Body of pancreas (tissue), 4 donors: Measurements from ENCODE around the gene PRM2. TPM values are rescaled to one million over a fixed set of nuclear protein-coding genes. Genes with fewer than 3 reads are reported as not detected.

Experiments used
- ATAC-seq: fragments of 150-250 bp; one replicate; pipeline ENCODE4 v1.9.1; 2016
- DNase-seq, 4 donors: peaks; one replicate each; pipeline ENCODE4 v3.0.0-alpha.2; 2019
- H3K27ac ChIP-seq, 4 donors: fragments of 200-600 bp; sonication (generic); 1 replicate in 3 of 4; 2 replicates in 1 of 4; pipeline versions ENCODE4 v1.5.1 to v1.6.1; 2016 to 2019; ENCODE audit warnings: mild to moderate bottlenecking in 1 of 4, mixed read lengths in 1 of 4, moderate library complexity in 1 of 4
- H3K27me3 ChIP-seq, 2 donors: fragments of 200-600 bp; sonication (generic); one replicate each; pipeline ENCODE4 v1.6.0; 2016; ENCODE audit warnings: mild to moderate bottlenecking in 1 of 2
- H3K36me3 ChIP-seq, 2 donors: fragments of 200-600 bp; sonication (generic); replicated peaks in 1 of 2; 2 replicates each; pipeline ENCODE4 v1.5.1; 2016; ENCODE audit warnings: low read depth in 2 of 2; ENCODE audit not compliant: insufficient read depth in 1 of 2
- H3K4me1 ChIP-seq: fragments of 200-600 bp; sonication (generic); one replicate; pipeline ENCODE4 v1.6.0; 2016
- H3K4me3 ChIP-seq, 2 donors: fragments of 200-600 bp; sonication (generic); 1 replicate in 1 of 2; 2 replicates in 1 of 2; pipeline ENCODE4 v1.5.1; 2016 to 2019
- H3K9me3 ChIP-seq, 3 donors: fragments of 200-600 bp; sonication (generic); 1 replicate in 2 of 3; 2 replicates in 1 of 3; pipeline ENCODE4 v1.5.1; 2016
- POLR2A ChIP-seq, 3 donors: fragments of 450-650 bp; IDR thresholded peaks; one replicate each; pipeline ENCODE4 v1.6.1; 2016; ENCODE audit warnings: antibody characterized with exemption in 3 of 3, mild to moderate bottlenecking in 2 of 3
- WGBS, 2 donors: methylation state at CpG; one replicate each; pipeline ENCODE4 v1.1.5; 2017; 5-methylcytosine and 5-hydroxymethylcytosine counted together
- intact Hi-C: fragments of 100-400 bp; cut with DNase I; formaldehyde crosslinking; loops from one replicate; pipeline ENCODE4 v1.15.1; 2023
- total RNA-seq, 2 donors: library from RNA; depleted of rRNA; stranded (reverse); fragments of >200 nt; gene quantifications; one replicate each; pipeline ENCODE4 v1.1.0, GENCODE V29; 2016
- TF ChIP-seq, protein P1 (sequence below), 7 experiments: fragments of 450-650 bp in 4 of 7; fragments of 200-600 bp in 3 of 7; sonication (generic) in 3 of 7; IDR thresholded peaks; one replicate each; pipeline ENCODE4 v1.5.1; 2016 to 2019; ENCODE audit warnings: antibody characterized with exemption in 7 of 7

The PRM2 gene
- total RNA-seq, 2 donors from 2014 or later = not detected

DNA sequence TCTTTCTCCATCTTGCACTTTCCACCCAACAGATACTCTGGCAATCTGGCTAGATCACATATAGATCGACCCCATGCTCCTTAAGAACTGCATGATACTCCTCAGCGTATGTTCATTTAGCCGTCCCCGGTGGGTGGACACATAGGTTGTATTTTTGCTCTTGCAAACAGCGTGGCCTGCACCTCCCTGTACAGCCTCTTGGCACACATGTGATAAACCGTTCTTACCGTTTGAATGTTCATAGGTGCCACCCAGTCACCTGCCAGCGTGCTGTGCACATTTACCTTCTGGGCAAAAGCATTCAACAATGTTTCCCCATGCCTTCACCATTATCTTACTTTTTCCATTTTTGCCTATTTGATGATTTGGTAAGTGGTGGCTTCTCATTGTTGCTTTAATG, 13.4 kb downstream of the PRM2 start:
- no peaks in the 10 kb centered on the region for H3K36me3 ChIP-seq
- H3K9me3 ChIP-seq = no peaks in the 10 kb centered on the region
- H3K27ac ChIP-seq = no peak overlapping the region
- no peak overlapping the region for H3K4me3 ChIP-seq
- WGBS, 2 donors = 76 to 77% methylated on average over 8 of the region's 8 CpGs
- intact Hi-C loops = loop anchor here (10.0 kb wide), 1 partner anchor 298 kb away; no protein-coding TSS in a partner anchor
- no peaks in the 10 kb centered on the region for H3K27me3 ChIP-seq
- no peak for DNase-seq
- TF ChIP-seq, protein P1, sequence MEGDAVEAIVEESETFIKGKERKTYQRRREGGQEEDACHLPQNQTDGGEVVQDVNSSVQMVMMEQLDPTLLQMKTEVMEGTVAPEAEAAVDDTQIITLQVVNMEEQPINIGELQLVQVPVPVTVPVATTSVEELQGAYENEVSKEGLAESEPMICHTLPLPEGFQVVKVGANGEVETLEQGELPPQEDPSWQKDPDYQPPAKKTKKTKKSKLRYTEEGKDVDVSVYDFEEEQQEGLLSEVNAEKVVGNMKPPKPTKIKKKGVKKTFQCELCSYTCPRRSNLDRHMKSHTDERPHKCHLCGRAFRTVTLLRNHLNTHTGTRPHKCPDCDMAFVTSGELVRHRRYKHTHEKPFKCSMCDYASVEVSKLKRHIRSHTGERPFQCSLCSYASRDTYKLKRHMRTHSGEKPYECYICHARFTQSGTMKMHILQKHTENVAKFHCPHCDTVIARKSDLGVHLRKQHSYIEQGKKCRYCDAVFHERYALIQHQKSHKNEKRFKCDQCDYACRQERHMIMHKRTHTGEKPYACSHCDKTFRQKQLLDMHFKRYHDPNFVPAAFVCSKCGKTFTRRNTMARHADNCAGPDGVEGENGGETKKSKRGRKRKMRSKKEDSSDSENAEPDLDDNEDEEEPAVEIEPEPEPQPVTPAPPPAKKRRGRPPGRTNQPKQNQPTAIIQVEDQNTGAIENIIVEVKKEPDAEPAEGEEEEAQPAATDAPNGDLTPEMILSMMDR (IDR thresholded peaks at IDR 0.05) = no peak
- no peak for TF ChIP-seq POLR2A (IDR thresholded peaks at IDR 0.05)
- H3K4me1 ChIP-seq = peaks cover 18% of the 10 kb centered on the region
- no peak for ATAC-seq

DNA sequence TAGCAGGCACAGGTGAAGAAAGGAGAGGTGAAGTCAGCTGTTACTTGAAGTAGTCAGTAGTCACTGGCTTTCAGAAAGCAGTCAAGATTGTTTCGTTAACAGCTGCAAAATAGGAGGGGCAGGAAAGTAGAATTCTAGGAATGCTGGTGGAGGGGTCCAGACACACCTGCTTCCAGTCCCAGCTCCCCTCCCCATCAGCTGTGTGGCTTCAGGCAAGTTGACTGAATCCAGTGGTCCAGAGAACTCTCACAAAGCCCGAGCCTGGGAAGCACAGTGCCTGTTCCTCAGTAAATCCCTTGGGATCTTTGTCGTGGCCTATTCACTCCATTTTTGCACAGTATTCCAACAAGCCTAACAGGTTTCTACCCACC, 15.7 kb downstream of the PRM2 start:
- H3K4me3 ChIP-seq = no peak overlapping the region
- ATAC-seq = no peak
- H3K27ac ChIP-seq = no peak overlapping the region
- H3K9me3 ChIP-seq = no peaks in the 10 kb centered on the region
- H3K27me3 ChIP-seq = no peaks in the 10 kb centered on the region
- intact Hi-C loops = loop anchor here (10.0 kb wide), 1 partner anchor 296 kb away; no protein-coding TSS in a partner anchor
- H3K4me1 ChIP-seq = peaks cover 28% of the 10 kb centered on the region
- TF ChIP-seq, protein P1 (IDR thresholded peaks at IDR 0.05) = no peak
- no peak for TF ChIP-seq POLR2A (IDR thresholded peaks at IDR 0.05)
- no peaks in the 10 kb centered on the region for H3K36me3 ChIP-seq
- DNase-seq = no peak
- 51 to 61% methylated on average over 3 of the region's 3 CpGs for WGBS, 2 donors

DNA sequence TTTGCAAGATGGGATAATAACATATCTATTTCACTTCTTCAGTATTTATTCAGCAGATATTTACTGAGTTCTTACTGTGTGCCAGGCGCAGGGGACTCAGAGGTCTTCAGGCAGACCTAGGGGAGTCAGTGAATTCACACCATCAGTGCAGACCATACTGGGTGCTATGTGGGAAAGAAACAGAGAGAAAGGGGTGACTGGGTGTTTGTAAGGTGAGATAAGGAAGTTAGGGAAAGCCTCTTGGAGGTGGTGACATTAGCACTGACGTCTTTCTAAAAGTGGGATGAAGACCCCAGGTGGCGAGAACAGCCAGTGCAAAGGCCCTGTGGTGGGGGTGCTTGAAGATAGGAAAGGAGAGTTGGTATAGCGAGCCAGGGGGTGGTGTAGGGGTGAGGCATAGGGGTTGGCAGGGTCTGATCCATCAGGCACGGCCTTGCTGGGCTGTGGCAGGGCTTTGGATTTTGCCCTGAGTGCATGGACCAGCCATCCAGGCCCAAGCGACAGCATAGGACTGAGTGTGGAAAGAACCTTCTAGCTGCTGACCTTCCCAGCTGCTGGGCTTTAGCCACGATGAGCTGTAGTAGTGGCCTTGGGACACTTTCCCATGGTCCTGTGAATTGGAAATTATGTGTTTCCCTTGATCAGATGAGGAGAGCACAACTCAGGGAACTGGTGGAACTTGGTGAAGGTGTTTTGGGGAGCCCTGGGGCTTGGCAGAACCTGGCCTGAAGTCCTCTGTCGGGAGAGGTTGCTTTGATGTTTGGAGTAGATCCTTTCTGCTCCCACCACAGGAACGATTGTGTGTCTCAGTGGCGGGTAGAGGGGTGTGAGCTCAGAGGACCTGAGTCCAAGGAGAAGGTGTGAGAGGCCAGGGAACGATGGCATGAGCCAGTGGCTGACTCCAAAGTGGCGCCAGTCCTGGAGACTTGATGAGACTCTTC, 16.4 kb downstream of the PRM2 start:
- intact Hi-C loops = loop anchor here (10.0 kb wide), 1 partner anchor 295 kb away; no protein-coding TSS in a partner anchor
- Histone ChIP-seq H3K4me3 (no peak overlapping the region), H3K4me1 (peaks cover 28% of the 10 kb centered on the region), H3K27me3 (no peaks in the 10 kb centered on the region), H3K36me3 (no peaks in the 10 kb centered on the region), H3K27ac (peak overlapping the region in 3 of 4 donors; percentile 53 to 75 (median 68)), H3K9me3 (no peaks in the 10 kb centered on the region)
- ATAC-seq (no peak), DNase-seq (no peak)
- WGBS, 2 donors = 81 to 82% methylated on average over 12 of the region's 12 CpGs
- TF ChIP-seq POLR2A (IDR thresholded peaks at IDR 0.05) = no peak
- TF ChIP-seq, protein P1 (IDR thresholded peaks at IDR 0.05) = no peak

DNA sequence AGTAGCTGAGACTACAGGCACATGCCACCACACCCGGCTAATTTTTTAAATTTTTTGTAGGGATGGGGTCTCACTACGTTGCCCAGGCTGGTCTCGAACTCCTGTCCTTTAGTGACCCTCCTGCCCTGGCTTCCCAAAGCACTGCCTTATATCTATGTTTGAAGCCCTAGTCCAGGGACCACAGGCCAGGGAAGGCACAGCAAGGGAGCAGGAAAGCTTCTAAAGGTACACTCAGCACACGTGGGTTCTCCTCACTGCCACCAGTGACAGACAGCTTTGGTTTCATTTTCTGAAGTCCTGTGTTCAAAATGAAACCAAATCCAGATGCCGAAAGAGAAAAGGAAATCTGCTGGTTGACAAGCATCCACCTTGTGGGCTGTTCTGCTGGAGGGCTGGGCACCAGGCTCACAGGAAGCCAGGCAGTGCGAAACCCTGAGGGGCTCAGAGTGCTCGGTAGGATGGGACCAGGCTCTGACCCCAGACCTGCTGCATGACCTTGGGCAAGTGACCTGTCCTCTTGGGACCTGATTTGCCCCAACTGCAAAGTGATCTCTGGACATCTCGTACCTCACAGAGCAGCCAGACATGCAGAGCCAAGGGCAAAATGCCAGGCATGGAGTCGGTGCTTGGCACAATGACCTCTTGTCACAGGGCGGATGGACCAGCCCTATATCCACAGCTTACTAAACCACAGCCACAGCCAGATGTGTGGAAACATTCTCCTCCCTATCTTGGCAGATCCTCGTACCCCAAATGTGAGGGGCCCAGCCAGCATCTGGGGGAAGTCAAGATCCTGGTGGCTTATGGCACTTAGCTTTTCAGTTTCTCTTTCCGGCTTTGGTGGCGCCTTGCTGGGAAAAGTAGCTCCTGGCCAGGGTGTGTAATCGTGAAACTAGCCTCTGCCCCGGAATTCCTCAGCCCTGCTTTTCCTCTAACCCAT, 17.5 kb downstream of the PRM2 start:
- H3K36me3 ChIP-seq = no peaks in the 10 kb centered on the region
- intact Hi-C loops = no loop called here
- ATAC-seq (no peak), DNase-seq (peak; percentile 47 to 81 (median 72))
- peak overlapping the region; percentile 32 to 75 (median 60) for H3K27ac ChIP-seq
- TF ChIP-seq, protein P1 (IDR thresholded peaks at IDR 0.05) = peak in 1 of 7 experiments; percentile 2
- TF ChIP-seq POLR2A (IDR thresholded peaks at IDR 0.05) = no peak
- no peaks in the 10 kb centered on the region for H3K9me3 ChIP-seq
- no peak overlapping the region for H3K4me3 ChIP-seq
- 32 to 44% methylated on average over 11 to 15 of the region's 15 CpGs for WGBS, 2 donors
- peaks cover 34% of the 10 kb centered on the region for H3K4me1 ChIP-seq
- H3K27me3 ChIP-seq = no peaks in the 10 kb centered on the region
